ENCODE measurements around the gene LIPH. TPM values are rescaled to one million over a fixed set of nuclear protein-coding genes. Genes with fewer than 3 reads are reported as not detected.
"Not testable (repeated sequence)": the region's sequence is repeated elsewhere in the genome, so short reads cannot be mapped to it uniquely, and the experiment has no call there.

Gene LIPH
- total RNA-seq, 1 donor from 2014 or later = not detected

DNA sequence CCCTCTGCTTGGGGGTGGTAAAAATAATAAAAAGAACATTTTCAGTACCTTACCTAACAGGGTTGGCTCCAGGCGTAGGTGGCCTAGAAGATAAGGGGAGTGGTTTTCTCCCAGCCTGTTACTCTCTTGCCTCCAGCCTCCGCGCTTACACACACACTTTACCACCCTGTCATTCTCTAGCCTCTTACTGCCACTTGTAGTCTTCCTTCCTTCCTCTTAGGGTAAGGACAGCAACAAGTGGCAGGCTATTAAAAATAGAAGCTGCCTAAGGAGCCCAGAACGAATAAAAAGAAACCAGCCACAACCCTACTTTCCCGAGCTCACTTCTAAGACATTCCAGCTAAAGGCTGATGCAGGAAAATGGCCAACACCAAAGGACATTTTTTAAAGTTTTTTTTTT is 9.6 kb upstream of the LIPH start:
- H3K9me3 Mint-ChIP-seq = no peaks in the 10 kb centered on the region
- no peak for DNase-seq (ENCODE audit: low spot score)
- H3K4me3 Mint-ChIP-seq (ENCODE audit: low read depth) = no peak overlapping the region

DNA sequence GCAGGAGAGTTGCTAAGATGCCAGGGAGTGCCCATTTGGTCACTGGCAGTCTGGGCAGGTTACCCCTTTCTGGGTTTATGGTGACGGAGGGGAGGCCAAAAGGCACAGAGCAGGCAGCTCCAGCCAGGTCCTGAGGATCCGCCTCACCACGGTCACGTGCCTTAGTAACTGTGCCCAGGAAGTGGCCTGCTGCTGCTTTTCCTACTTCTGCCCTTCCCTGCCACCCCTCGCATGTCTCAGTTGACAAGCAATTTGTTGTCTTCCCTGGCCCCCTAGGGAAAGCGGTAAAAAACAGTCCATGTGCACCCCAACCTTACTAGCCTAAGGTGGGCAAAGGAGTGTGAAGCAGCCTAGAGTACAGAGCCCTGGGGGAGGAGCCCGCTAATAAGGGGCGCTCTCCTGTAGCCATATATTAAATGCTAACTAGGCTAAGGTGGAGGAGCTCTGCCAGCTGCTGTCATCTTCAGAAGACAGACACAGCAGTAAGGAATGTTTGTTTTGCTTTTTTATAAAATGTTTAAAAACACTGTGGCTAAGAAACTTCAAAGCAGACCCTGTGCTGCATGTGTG is 9.1 kb upstream of the LIPH start:
- intact Hi-C loops (cut with micrococcal nuclease) = no loop called here
- Mint-ChIP-seq H3K4me3 (ENCODE audit: low read depth) (no peak overlapping the region), H3K27me3 (ENCODE audit: low read depth) (no peaks in the 10 kb centered on the region), H3K36me3 (ENCODE audit: low read depth) (no peaks in the 10 kb centered on the region), H3K4me1 (ENCODE audit: low read depth) (peaks cover 5% of the 10 kb centered on the region), H3K9me3 (no peaks in the 10 kb centered on the region), H3K27ac (no peak overlapping the region)
- no peak for DNase-seq (ENCODE audit: low spot score)

More for the DNA sequence above, 9.6 kb upstream of the LIPH start:
- Mint-ChIP-seq H3K27me3 (ENCODE audit: low read depth) (no peaks in the 10 kb centered on the region), H3K36me3 (ENCODE audit: low read depth) (no peaks in the 10 kb centered on the region), H3K27ac (no peak overlapping the region), H3K4me1 (ENCODE audit: low read depth) (peaks cover 5% of the 10 kb centered on the region)
- intact Hi-C loops (cut with micrococcal nuclease) = no loop called here

- no peaks in the 10 kb centered on the region for H3K36me3 Mint-ChIP-seq (ENCODE audit: low read depth)
- peaks cover 5% of the 10 kb centered on the region for H3K4me1 Mint-ChIP-seq (ENCODE audit: low read depth)
- no peak overlapping the region for H3K27ac Mint-ChIP-seq
- no peaks in the 10 kb centered on the region for H3K9me3 Mint-ChIP-seq
- no peak overlapping the region for H3K4me3 Mint-ChIP-seq (ENCODE audit: low read depth)
- H3K27me3 Mint-ChIP-seq (ENCODE audit: low read depth) = no peaks in the 10 kb centered on the region
- intact Hi-C loops (cut with micrococcal nuclease) = no loop called here
- no peak for DNase-seq (ENCODE audit: low spot score)
Observed at GRCh38 chr3:185560676-185561075, 8.3 kb upstream of the LIPH start.

- peaks cover 5% of the 10 kb centered on the region for H3K4me1 Mint-ChIP-seq (ENCODE audit: low read depth)
- no peak overlapping the region for H3K4me3 Mint-ChIP-seq (ENCODE audit: low read depth)
- no peak overlapping the region for H3K27ac Mint-ChIP-seq
- DNase-seq (ENCODE audit: low spot score) = no peak
- no peaks in the 10 kb centered on the region for H3K36me3 Mint-ChIP-seq (ENCODE audit: low read depth)
- intact Hi-C loops (cut with micrococcal nuclease) = loop anchor here (5.0 to 10.0 kb wide), 2 partner anchors 65 to 207 kb away; partner anchors contain the start of gene TMEM41A
- no peaks in the 10 kb centered on the region for H3K9me3 Mint-ChIP-seq
- H3K27me3 Mint-ChIP-seq (ENCODE audit: low read depth) = no peaks in the 10 kb centered on the region
Observed at GRCh38 chr3:185559706-185560090, 7.3 kb upstream of the LIPH start.

DNA sequence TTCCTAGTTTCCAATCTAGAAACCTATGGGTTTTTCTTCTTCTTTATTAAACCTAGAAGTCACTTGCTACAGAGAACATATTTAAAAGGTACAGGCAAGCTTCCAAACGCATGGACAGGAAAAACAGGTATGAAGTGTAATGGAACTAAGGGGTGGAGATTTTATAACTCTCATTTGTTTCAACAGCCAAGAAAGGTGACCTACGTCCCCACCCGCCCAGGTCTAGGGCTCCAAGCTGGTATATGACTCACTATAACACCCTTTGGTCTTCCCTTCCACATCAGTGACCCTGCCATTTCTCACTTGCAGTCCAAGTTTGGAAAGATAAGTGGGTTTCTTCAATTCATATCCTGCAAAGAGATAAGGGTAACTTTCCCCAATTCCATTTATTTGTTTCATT is 6.0 kb upstream of the LIPH start:
- intact Hi-C loops (cut with micrococcal nuclease) = loop anchor here (5.0 to 10.0 kb wide), 2 partner anchors 64 to 206 kb away; partner anchors contain the start of gene TMEM41A
- Mint-ChIP-seq H3K27me3 (ENCODE audit: low read depth) (no peaks in the 10 kb centered on the region), H3K36me3 (ENCODE audit: low read depth) (no peaks in the 10 kb centered on the region), H3K4me3 (ENCODE audit: low read depth) (no peak overlapping the region), H3K9me3 (no peaks in the 10 kb centered on the region), H3K4me1 (ENCODE audit: low read depth) (peaks cover 5% of the 10 kb centered on the region), H3K27ac (no peak overlapping the region)
- no peak for DNase-seq (ENCODE audit: low spot score)

DNA sequence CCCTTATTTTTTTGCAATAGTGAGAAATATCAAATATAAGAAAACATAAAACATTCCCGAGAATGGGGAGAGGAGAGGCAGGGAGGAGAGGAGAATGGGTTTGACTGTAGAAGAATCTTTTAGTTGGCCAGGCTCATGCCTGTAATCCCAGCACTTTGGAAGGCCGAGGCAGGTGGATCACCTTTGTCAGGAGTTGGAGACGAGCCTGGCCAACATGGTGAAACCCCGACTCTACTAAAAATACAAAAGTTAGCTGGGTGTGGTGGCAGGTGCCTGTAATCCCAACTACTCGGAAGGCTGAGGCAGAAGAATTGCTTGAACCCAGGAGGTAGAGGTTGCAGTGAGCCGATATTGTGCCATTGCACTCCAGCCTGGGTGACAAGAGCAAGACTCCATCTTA is 4.3 kb upstream of the LIPH start:
- H3K9me3 Mint-ChIP-seq; H3K27me3 Mint-ChIP-seq (ENCODE audit: low read depth); H3K4me3 Mint-ChIP-seq (ENCODE audit: low read depth); H3K27ac Mint-ChIP-seq; DNase-seq (ENCODE audit: low spot score); H3K36me3 Mint-ChIP-seq (ENCODE audit: low read depth): not testable (repeated sequence)
- intact Hi-C loops (cut with micrococcal nuclease) = loop anchor here (5.0 to 10.0 kb wide), 2 partner anchors 62 to 204 kb away; partner anchors contain the start of gene TMEM41A
- peaks cover 13% of the 10 kb centered on the region for H3K4me1 Mint-ChIP-seq (ENCODE audit: low read depth)

- H3K4me1 Mint-ChIP-seq (ENCODE audit: low read depth) = peaks cover 13% of the 10 kb centered on the region
- no peaks in the 10 kb centered on the region for H3K36me3 Mint-ChIP-seq (ENCODE audit: low read depth)
- no peak overlapping the region for H3K4me3 Mint-ChIP-seq (ENCODE audit: low read depth)
- no peaks in the 10 kb centered on the region for H3K27me3 Mint-ChIP-seq (ENCODE audit: low read depth)
- no peak overlapping the region for H3K27ac Mint-ChIP-seq
- no peak for DNase-seq (ENCODE audit: low spot score)
- no peaks in the 10 kb centered on the region for H3K9me3 Mint-ChIP-seq
- intact Hi-C loops (cut with micrococcal nuclease) = loop anchor here (5.0 to 10.0 kb wide), 2 partner anchors 61 to 204 kb away; partner anchors contain the start of gene TMEM41A
Observed at GRCh38 chr3:185555860-185556347, 3.5 kb upstream of the LIPH start.

DNA sequence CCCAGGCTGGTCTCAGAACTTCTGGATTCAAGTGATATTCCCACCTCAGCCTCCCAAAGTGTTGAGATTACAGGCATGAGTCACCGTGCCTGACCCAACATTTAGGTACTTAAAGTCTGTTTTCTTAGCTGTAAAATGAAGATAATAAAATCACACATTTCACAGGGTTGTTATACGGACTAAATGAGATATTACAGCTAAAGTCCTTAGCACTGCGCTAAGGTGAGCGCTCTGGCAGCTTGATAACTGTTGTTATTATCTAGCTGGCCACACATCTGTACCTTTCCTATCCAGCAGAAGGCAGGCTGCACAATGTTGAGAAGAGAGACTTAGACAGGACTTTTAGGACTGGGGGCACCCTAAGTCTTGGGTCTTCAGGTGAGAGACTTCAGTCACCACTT is 2.7 kb upstream of the LIPH start:
- Mint-ChIP-seq H3K27me3 (ENCODE audit: low read depth) (no peaks in the 10 kb centered on the region), H3K4me1 (ENCODE audit: low read depth) (peaks cover 13% of the 10 kb centered on the region), H3K9me3 (no peaks in the 10 kb centered on the region), H3K4me3 (ENCODE audit: low read depth) (no peak overlapping the region), H3K27ac (no peak overlapping the region), H3K36me3 (ENCODE audit: low read depth) (no peaks in the 10 kb centered on the region)
- DNase-seq (ENCODE audit: low spot score) = no peak
- intact Hi-C loops (cut with micrococcal nuclease) = loop anchor here (5.0 to 10.0 kb wide), 2 partner anchors 60 to 203 kb away; partner anchors contain the start of gene TMEM41A

- no peak overlapping the region for H3K27ac Mint-ChIP-seq
- intact Hi-C loops (cut with micrococcal nuclease) = loop anchor here (10.0 kb wide), 1 partner anchor 55 kb away; the partner anchor contains the start of gene TMEM41A
- no peak overlapping the region for H3K4me3 Mint-ChIP-seq (ENCODE audit: low read depth)
- no peaks in the 10 kb centered on the region for H3K27me3 Mint-ChIP-seq (ENCODE audit: low read depth)
- H3K36me3 Mint-ChIP-seq (ENCODE audit: low read depth) = no peaks in the 10 kb centered on the region
- no peaks in the 10 kb centered on the region for H3K9me3 Mint-ChIP-seq
- DNase-seq (ENCODE audit: low spot score) = no peak
- peaks cover 13% of the 10 kb centered on the region for H3K4me1 Mint-ChIP-seq (ENCODE audit: low read depth)
Observed at GRCh38 chr3:185549651-185550111, 2.7 kb downstream of the LIPH start.

- no peak overlapping the region for H3K4me3 Mint-ChIP-seq (ENCODE audit: low read depth)
- H3K9me3 Mint-ChIP-seq = no peaks in the 10 kb centered on the region
- H3K4me1 Mint-ChIP-seq (ENCODE audit: low read depth) = peaks cover 13% of the 10 kb centered on the region
- no peak overlapping the region for H3K27ac Mint-ChIP-seq
- DNase-seq (ENCODE audit: low spot score) = no peak
- H3K36me3 Mint-ChIP-seq (ENCODE audit: low read depth) = no peaks in the 10 kb centered on the region
- no peaks in the 10 kb centered on the region for H3K27me3 Mint-ChIP-seq (ENCODE audit: low read depth)
- intact Hi-C loops (cut with micrococcal nuclease) = no loop called here
Observed at GRCh38 chr3:185549122-185549521, 3.3 kb downstream of the LIPH start.

- no peak overlapping the region for H3K4me3 Mint-ChIP-seq (ENCODE audit: low read depth)
- no peak for DNase-seq (ENCODE audit: low spot score)
- H3K36me3 Mint-ChIP-seq (ENCODE audit: low read depth) = no peaks in the 10 kb centered on the region
- H3K27me3 Mint-ChIP-seq (ENCODE audit: low read depth) = peaks cover 4% of the 10 kb centered on the region
- peaks cover 9% of the 10 kb centered on the region for H3K4me1 Mint-ChIP-seq (ENCODE audit: low read depth)
- intact Hi-C loops (cut with micrococcal nuclease) = no loop called here
- H3K27ac Mint-ChIP-seq = no peak overlapping the region
- H3K9me3 Mint-ChIP-seq = peaks cover 3% of the 10 kb centered on the region
Observed at GRCh38 chr3:185540695-185541094, 11.7 kb downstream of the LIPH start.

DNA sequence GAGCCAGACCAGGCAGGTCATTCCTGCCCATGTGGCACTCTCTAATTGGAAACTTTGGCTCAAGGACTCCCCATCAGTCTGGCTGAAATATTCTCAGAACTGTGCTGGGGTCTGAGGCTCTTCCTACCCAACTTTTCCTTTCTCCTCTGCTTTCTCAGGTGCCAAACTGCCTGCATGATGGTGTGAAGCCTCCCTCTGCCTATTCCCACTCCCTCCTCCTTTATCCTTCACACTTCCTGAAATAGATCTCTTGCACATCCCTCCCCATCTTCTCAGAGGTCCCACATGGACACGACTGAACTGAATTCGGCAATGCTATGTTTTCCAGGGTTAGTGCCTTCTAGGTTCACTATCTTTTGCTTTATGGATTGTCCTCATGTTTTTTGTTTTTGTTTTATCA is 12.5 kb downstream of the LIPH start:
- Mint-ChIP-seq H3K4me1 (ENCODE audit: low read depth) (peaks cover 9% of the 10 kb centered on the region), H3K27ac (no peak overlapping the region), H3K27me3 (ENCODE audit: low read depth) (peaks cover 4% of the 10 kb centered on the region), H3K9me3 (peaks cover 3% of the 10 kb centered on the region), H3K4me3 (ENCODE audit: low read depth) (no peak overlapping the region), H3K36me3 (ENCODE audit: low read depth) (no peaks in the 10 kb centered on the region)
- intact Hi-C loops (cut with micrococcal nuclease) = no loop called here
- DNase-seq (ENCODE audit: low spot score) = no peak

DNA sequence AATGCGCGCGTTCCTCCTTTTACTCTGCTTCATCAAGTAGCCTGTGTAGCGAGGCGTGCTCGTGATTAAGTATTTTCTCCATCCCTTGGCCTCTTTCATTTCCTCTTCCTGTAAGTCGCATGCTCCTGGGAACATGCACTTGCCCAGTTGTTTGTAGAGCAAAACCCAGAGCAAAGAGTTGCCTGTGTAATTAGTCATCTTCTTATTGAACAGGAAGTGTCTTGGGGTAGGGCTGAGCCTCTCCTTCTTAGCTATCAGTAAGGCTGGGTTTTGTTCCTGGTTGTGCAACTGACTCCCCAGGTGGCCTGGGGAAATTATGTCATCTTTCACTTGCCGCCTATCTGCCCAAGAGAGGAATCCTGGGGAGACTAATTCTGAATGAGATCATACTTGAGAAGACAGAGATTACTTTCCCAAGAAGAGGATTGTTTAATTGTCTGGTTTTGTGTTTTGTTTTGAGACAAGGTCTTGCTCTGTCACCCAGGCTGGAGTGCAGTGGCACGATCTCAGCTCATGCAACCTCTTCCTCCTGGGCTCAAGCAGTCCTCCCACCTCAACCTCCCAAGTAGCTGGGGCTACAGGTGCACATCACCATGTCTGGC is 14.9 kb downstream of the LIPH start:
- Mint-ChIP-seq H3K27me3 (ENCODE audit: low read depth) (peaks cover 4% of the 10 kb centered on the region), H3K4me3 (ENCODE audit: low read depth) (peak overlapping the region; percentile 11), H3K36me3 (ENCODE audit: low read depth) (no peaks in the 10 kb centered on the region), H3K4me1 (ENCODE audit: low read depth) (peaks cover 9% of the 10 kb centered on the region), H3K9me3 (peaks cover 3% of the 10 kb centered on the region), H3K27ac (peak overlapping the region; percentile 60)
- DNase-seq (ENCODE audit: low spot score) = peak; percentile 24
- intact Hi-C loops (cut with micrococcal nuclease) = no loop called here

Data from activated T-helper 2 cell treated with anti-CD3 and anti-CD28 coated beads, Interferon-gamma antibody, Interleukin-2, Interleukin-4, amounts not matched to agents 10 μg/mL and 5 μg/mL and 100 μg/mL, durations not matched to agents 14 hours and 24 hours and 36 hours (primary cell).